AG04450 (cell line): Measurements from ENCODE around the gene SLC2A9. TPM values are rescaled to one million over a fixed set of nuclear protein-coding genes. Genes with fewer than 3 reads are reported as not detected.

Experiments
- CTCF ChIA-PET: fragments of 300-600, 350-600 bp; formaldehyde crosslinking; extraction: SDS; loops from one replicate; lab custom pipeline; 2022; ENCODE audit warnings: antibody characterized with exemption, inconsistent platforms; lab: Charles Lee
- POLR2A ChIA-PET: fragments of 350-600 bp; formaldehyde crosslinking; extraction: SDS; loops from one replicate; lab custom pipeline; 2021; ENCODE audit warnings: antibody characterized with exemption, inconsistent platforms; lab: Yijun Ruan, JAX
- DNase-seq: peaks from one replicate; pipeline ENCODE4 v3.0.0-alpha.2; 2011; ENCODE audit warnings: low read depth, low spot score
- H3K27ac ChIP-seq: one replicate; pipeline ENCODE4 v1.5.1; 2012; ENCODE audit warnings: low read depth, low read length, control low read depth
- H3K27me3 ChIP-seq: one replicate; pipeline ENCODE4 v1.6.0; 2012; ENCODE audit warnings: low read length; ENCODE audit not compliant: control insufficient read depth, insufficient read depth
- H3K4me3 ChIP-seq: 2 replicates; pipeline ENCODE4 v1.5.1; 2011; ENCODE audit warnings: mild to moderate bottlenecking, low read depth, low read length, control low read depth
- H3K9me3 ChIP-seq: 2 replicates; pipeline ENCODE4 v1.5.1; 2012; ENCODE audit warnings: low read length; ENCODE audit not compliant: control insufficient read depth, insufficient read depth
- polyA plus RNA-seq: library from polyadenylated mRNA; depleted of rRNA; stranded (reverse); fragments of >200 nt; gene quantifications from 2 replicates; pipeline ENCODE4 v1.2.3, GENCODE V29; 2011
- TF ChIP-seq, protein P1 (sequence below): IDR thresholded peaks from 2 replicates; pipeline ENCODE4 v1.5.1; 2011; ENCODE audit warnings: low read depth, low read length, control low read depth, inconsistent platforms

SLC2A9 gene
- polyA plus RNA-seq, 1 experiment, result 2.4 TPM

GRCh38 chr4:9994246-9994847, 26.9 kb downstream of the SLC2A9 start:
- Histone ChIP-seq H3K4me3 (no peak overlapping the region), H3K27me3 (no peaks in the 10 kb centered on the region), H3K27ac (no peak overlapping the region), H3K9me3 (no peaks in the 10 kb centered on the region)
- POLR2A ChIA-PET, result no interaction called here
- TF ChIP-seq, protein P1, sequence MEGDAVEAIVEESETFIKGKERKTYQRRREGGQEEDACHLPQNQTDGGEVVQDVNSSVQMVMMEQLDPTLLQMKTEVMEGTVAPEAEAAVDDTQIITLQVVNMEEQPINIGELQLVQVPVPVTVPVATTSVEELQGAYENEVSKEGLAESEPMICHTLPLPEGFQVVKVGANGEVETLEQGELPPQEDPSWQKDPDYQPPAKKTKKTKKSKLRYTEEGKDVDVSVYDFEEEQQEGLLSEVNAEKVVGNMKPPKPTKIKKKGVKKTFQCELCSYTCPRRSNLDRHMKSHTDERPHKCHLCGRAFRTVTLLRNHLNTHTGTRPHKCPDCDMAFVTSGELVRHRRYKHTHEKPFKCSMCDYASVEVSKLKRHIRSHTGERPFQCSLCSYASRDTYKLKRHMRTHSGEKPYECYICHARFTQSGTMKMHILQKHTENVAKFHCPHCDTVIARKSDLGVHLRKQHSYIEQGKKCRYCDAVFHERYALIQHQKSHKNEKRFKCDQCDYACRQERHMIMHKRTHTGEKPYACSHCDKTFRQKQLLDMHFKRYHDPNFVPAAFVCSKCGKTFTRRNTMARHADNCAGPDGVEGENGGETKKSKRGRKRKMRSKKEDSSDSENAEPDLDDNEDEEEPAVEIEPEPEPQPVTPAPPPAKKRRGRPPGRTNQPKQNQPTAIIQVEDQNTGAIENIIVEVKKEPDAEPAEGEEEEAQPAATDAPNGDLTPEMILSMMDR, result no peak
- CTCF ChIA-PET, result interaction anchor here (0.6 to 0.7 kb wide), 2 partner anchors 66 to 304 kb away, joined by 4 to 6 read pairs; no protein-coding TSS in a partner anchor
- no peak for DNase-seq

GRCh38 chr4:9989918-9990635, 31.2 kb downstream of the SLC2A9 start:
- CTCF ChIA-PET, result no interaction called here
- Histone ChIP-seq H3K9me3 (no peaks in the 10 kb centered on the region), H3K4me3 (no peak overlapping the region), H3K27me3 (no peaks in the 10 kb centered on the region), H3K27ac (no peak overlapping the region)
- POLR2A ChIA-PET, result no interaction called here
- no peak for DNase-seq
- TF ChIP-seq, protein P1, result no peak

DNA sequence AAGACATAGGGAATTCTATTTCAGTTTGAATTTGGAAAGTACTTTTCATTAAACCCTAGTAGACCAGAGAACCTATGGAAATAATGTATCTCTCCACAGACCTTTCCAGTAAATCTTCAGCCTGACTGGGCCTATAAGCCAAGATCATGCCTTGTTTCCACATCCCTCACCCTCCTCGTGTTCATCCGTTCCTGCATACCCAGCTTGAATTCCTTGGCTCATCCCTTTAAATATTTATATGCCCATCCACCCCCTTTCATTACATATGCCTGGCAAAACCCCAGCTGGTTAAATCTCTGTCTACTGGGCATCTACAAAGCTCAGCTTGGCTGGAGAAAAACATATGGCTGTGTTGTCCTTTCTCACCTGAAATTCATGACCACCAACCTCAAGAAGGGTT, 32.4 kb downstream of the SLC2A9 start:
- Histone ChIP-seq H3K4me3 (no peak overlapping the region), H3K27me3 (no peaks in the 10 kb centered on the region), H3K9me3 (no peaks in the 10 kb centered on the region), H3K27ac (no peak overlapping the region)
- ChIA-PET POLR2A (no interaction called here), CTCF (no interaction called here)
- DNase-seq, result no peak
- TF ChIP-seq, protein P1, result no peak

DNA sequence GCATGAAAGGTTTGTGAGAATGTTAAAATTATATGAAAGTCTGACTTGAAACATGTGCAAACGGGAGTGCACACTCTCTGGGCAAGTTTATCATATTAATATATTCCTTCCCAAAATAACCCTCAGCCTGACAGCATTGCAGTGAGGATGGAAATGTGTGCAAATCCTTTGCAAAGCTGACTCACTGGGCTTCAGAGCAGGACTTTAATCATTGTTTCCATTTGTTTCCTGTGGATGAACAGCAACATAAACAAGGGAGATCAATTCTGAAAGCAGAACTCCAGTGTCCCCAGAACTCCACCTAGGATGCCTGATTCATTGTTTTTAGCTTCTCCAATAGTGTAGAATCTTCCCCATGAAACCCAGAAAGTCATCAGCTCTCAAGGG, 32.9 kb downstream of the SLC2A9 start:
- ChIA-PET CTCF (no interaction called here), POLR2A (no interaction called here)
- TF ChIP-seq, protein P1, result no peak
- Histone ChIP-seq H3K27ac (no peak overlapping the region), H3K4me3 (no peak overlapping the region), H3K9me3 (peaks cover 1% of the 10 kb centered on the region; the same call in 1 of the 2 replicates), H3K27me3 (no peaks in the 10 kb centered on the region)
- no peak for DNase-seq

DNA sequence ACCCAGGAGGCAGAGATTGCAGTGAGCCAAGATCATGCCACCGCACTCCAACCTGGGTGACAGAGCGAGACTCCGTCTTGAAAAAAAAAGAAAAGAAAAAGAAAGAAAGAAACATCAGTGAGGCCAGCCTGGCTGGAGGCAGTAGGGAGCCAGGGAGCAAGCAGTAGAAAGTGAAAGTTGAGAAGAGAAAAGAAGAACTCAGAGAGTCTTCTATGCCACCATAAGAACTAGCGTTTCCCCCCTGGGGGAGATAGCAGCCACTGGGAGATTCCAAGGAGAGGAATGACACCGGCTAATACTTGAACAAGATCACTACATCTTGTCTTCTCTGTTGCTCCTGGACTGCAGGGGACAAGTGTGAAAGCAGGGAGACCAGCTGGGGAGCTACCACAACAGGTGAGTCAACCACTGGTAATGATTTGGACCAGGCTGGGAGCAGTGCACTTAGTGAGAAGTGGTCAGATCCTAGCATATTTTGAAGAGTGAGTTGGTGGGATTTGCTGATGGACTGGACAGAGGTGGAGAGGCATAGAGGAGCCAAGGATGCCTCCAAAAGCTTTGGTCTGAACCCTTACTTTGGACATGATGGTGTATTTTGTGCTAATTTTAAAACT, 33.4 kb downstream of the SLC2A9 start:
- Histone ChIP-seq H3K27me3 (no peaks in the 10 kb centered on the region), H3K27ac (no peak overlapping the region), H3K9me3 (peaks cover 3% of the 10 kb centered on the region; the same call in 1 of the 2 replicates), H3K4me3 (no peak overlapping the region)
- ChIA-PET POLR2A (no interaction called here), CTCF (interaction anchor here (0.6 kb wide), 1 partner anchor 453 kb away, joined by 5 read pairs; no protein-coding TSS in a partner anchor)
- TF ChIP-seq, protein P1, result no peak
- no peak for DNase-seq
